ENCODE data around the gene GLRA2.

DNA sequence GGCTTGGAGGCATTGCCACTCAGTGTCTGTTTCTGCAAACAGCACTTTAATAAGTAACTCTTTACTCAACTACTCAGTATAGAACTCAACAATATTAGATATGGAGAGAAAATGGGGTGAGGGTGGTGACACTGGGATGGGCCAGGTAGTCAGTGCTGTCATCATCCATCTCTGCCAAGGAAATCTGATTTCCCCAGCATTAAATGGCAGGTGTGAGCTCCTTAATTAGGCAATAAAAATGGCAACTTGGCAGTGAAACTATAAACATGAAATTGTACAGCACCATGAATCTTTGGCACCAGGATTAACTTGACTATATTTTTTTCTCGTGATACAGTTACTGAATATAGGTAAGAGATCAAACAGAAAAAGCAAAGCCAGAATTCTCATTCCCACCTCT, 146.2 kb downstream of the GLRA2 start:
- TF ChIP-seq EZH2phosphoT487 (IDR thresholded peaks at IDR 0.05) = no peak
- TF ChIP-seq, protein P1, sequence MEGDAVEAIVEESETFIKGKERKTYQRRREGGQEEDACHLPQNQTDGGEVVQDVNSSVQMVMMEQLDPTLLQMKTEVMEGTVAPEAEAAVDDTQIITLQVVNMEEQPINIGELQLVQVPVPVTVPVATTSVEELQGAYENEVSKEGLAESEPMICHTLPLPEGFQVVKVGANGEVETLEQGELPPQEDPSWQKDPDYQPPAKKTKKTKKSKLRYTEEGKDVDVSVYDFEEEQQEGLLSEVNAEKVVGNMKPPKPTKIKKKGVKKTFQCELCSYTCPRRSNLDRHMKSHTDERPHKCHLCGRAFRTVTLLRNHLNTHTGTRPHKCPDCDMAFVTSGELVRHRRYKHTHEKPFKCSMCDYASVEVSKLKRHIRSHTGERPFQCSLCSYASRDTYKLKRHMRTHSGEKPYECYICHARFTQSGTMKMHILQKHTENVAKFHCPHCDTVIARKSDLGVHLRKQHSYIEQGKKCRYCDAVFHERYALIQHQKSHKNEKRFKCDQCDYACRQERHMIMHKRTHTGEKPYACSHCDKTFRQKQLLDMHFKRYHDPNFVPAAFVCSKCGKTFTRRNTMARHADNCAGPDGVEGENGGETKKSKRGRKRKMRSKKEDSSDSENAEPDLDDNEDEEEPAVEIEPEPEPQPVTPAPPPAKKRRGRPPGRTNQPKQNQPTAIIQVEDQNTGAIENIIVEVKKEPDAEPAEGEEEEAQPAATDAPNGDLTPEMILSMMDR (IDR thresholded peaks at IDR 0.05) = no peak

Measured in neural progenitor cell (in vitro differentiated cells).